HepG2 (cell line): Measurements from ENCODE around the gene ERMAP. TPM values are rescaled to one million over a fixed set of nuclear protein-coding genes. Genes with fewer than 3 reads are reported as not detected.

ENCODE experiments used
- ATAC-seq: fragments of 200-7000 bp; cut with Tn5 transposase; 3 replicates; pipeline ENCODE4 v1.9.1; 2020; ENCODE audit warnings: mild to moderate bottlenecking, moderate library complexity
- BruUV-seq: library from RNA; stranded (reverse); fragments of 400-500 nt; replicated peaks from 2 replicates; lab custom pipeline; 2021; lab: Mats Ljungman, UMichigan
- CTCF ChIA-PET: fragments of 300-600 bp; formaldehyde crosslinking; extraction: SDS; loops from one replicate; lab custom pipeline; 2021; ENCODE audit warnings: low total read pairs, inconsistent platforms, low intra/inter-chr PET ratio; lab: Yijun Ruan, JAX
- POLR2A ChIA-PET: fragments of 350-600 bp; sonication (Branson Sonifier 250); formaldehyde crosslinking; loops from one replicate; lab custom pipeline; 2020; ENCODE audit warnings: antibody characterized with exemption, inconsistent platforms; lab: Yijun Ruan, JAX
- DNase-seq: peaks from one replicate; pipeline ENCODE4 v3.0.0-alpha.2; 2015; ENCODE audit warnings: low spot score
- FAIRE-seq: peaks from 3 replicates; lab custom pipeline; 2011; peaks lifted over from hg19 to GRCh38; lab: Jason Lieb, UNC
- H2AFZ ChIP-seq: one replicate; pipeline ENCODE4 v1.6.1; 2011; ENCODE audit warnings: low read length, inconsistent platforms
- H3K27ac ChIP-seq: fragments of 300-600 bp; 3 replicates; pipeline ENCODE4 v1.8.0; 2011; ENCODE audit warnings: mixed run types, mild to moderate bottlenecking, mixed read lengths, low read length, inconsistent platforms; ENCODE audit not compliant: insufficient read depth; ENCODE audit errors: extremely low read length
- H3K27me3 ChIP-seq, 2 experiments: fragments of 200-600 bp in 1 of 2; 2 replicates in 1 of 2; 3 replicates in 1 of 2; pipeline versions ENCODE4 v1.6.0 to v1.8.0; 2011; ENCODE audit warnings: low read length in 2 of 2, mild to moderate bottlenecking in 2 of 2, moderate library complexity in 2 of 2, inconsistent platforms in 1 of 2; ENCODE audit not compliant: insufficient read depth in 2 of 2, control insufficient read depth in 1 of 2
- H3K36me3 ChIP-seq, 2 experiments: fragments of 200-600 bp in 1 of 2; replicated peaks in 1 of 2; 2 replicates in 1 of 2; 3 replicates in 1 of 2; pipeline versions ENCODE4 v1.5.1 to v1.8.0; 2011; ENCODE audit warnings: low read length in 2 of 2, inconsistent platforms in 1 of 2; ENCODE audit not compliant: insufficient read depth in 2 of 2, control insufficient read depth in 1 of 2
- H3K4me1 ChIP-seq: 2 replicates; pipeline ENCODE4 v1.5.1; 2012; ENCODE audit warnings: low read length, inconsistent platforms; ENCODE audit not compliant: insufficient read depth
- H3K4me2 ChIP-seq: 2 replicates; pipeline ENCODE4 v1.6.0; 2011; ENCODE audit warnings: low read depth, low read length, inconsistent platforms
- H3K4me3 ChIP-seq, 3 experiments: fragments of 200-600 bp in 1 of 3; sonication (generic), shearing (Covaris generic) in 1 of 3; replicated peaks in 1 of 3; 2 replicates each; pipeline ENCODE4 v1.5.1; 2011 to 2016; ENCODE audit warnings: low read length in 3 of 3, inconsistent platforms in 2 of 3, low read depth in 2 of 3, mild to moderate bottlenecking in 2 of 3, control low read depth in 1 of 3, mixed read lengths in 1 of 3; ENCODE audit not compliant: insufficient read depth in 1 of 3
- H3K79me2 ChIP-seq: one replicate; pipeline ENCODE4 v1.6.1; 2011; ENCODE audit warnings: low read length, inconsistent platforms; ENCODE audit not compliant: insufficient read depth
- H3K9ac ChIP-seq: 2 replicates; pipeline ENCODE4 v1.6.0; 2011; ENCODE audit warnings: mild to moderate bottlenecking, low read depth, low read length, inconsistent platforms; ENCODE audit not compliant: insufficient read depth
- H3K9me3 ChIP-seq: 2 replicates; pipeline ENCODE4 v1.5.1; 2012; ENCODE audit warnings: mild to moderate bottlenecking, low read length
- H4K20me1 ChIP-seq: 2 replicates; pipeline ENCODE4 v1.6.0; 2011; ENCODE audit warnings: inconsistent platforms, mild to moderate bottlenecking, low read length, moderate library complexity; ENCODE audit not compliant: insufficient read depth
- ETV5 ChIP-seq: IDR thresholded peaks from 2 replicates; pipeline ENCODE4 v1.6.1; 2018; ENCODE audit warnings: missing biosample characterization, missing genetic modification reagents, inconsistent platforms, borderline replicate concordance
- HNF4G ChIP-seq, 2 experiments: sonication (generic) in 1 of 2; formaldehyde crosslinking in 1 of 2; IDR thresholded peaks; 2 replicates each; pipeline versions ENCODE4 v1.4.0 to v1.6.1; 2011 to 2020; ENCODE audit warnings: borderline replicate concordance in 2 of 2, low read depth in 2 of 2, mild to moderate bottlenecking in 2 of 2, low read length in 1 of 2, missing genetic modification reagents in 1 of 2, moderate library complexity in 1 of 2
- KLF9 ChIP-seq: IDR thresholded peaks from 2 replicates; pipeline ENCODE4 v1.6.1; 2016; ENCODE audit warnings: low read depth
- KMT2A ChIP-seq: sonication (generic); formaldehyde crosslinking; IDR thresholded peaks from 2 replicates; pipeline ENCODE4 v1.4.0; 2020; ENCODE audit warnings: missing genetic modification reagents
- MAF1 ChIP-seq: sonication (generic); formaldehyde crosslinking; IDR thresholded peaks from 2 replicates; pipeline ENCODE4 v1.5.0; 2020; ENCODE audit warnings: missing genetic modification reagents, borderline replicate concordance
- MBNL3 ChIP-seq: fragments of 250-450 bp; sonication (Bioruptor Pico); conservative IDR thresholded peaks from 2 replicates; pipeline ENCODE4 v1.8.0; 2022; ENCODE audit warnings: mild to moderate bottlenecking, inconsistent platforms
- NKX3-1 ChIP-seq: sonication (generic); formaldehyde crosslinking; IDR thresholded peaks from 2 replicates; pipeline ENCODE4 v1.5.0; 2020; ENCODE audit warnings: missing genetic modification reagents
- SALL1 ChIP-seq: sonication (generic); formaldehyde crosslinking; IDR thresholded peaks from 2 replicates; pipeline ENCODE4 v1.8.0; 2022; ENCODE audit warnings: mild to moderate bottlenecking, missing genetic modification reagents
- SRF ChIP-seq: IDR thresholded peaks from 2 replicates; pipeline ENCODE4 v1.6.1; 2011; ENCODE audit warnings: mild to moderate bottlenecking, low read depth, low read length, moderate library complexity
- TEAD3 ChIP-seq: optimal IDR thresholded peaks from 2 replicates; pipeline ENCODE3; 2016; ENCODE audit warnings: borderline replicate concordance
- TP53 ChIP-seq: sonication (generic); formaldehyde crosslinking; conservative IDR thresholded peaks from 2 replicates; pipeline ENCODE4 v1.4.0; 2020; ENCODE audit warnings: missing genetic modification reagents
- ZKSCAN8 ChIP-seq: IDR thresholded peaks from 2 replicates; pipeline ENCODE4 v1.6.1; 2016; ENCODE audit warnings: borderline replicate concordance, missing genetic modification reagents, missing compliant biosample characterization
- ZNF160 ChIP-seq: sonication (generic); formaldehyde crosslinking; IDR thresholded peaks from 2 replicates; pipeline ENCODE4 v1.8.0; 2022; ENCODE audit warnings: mild to moderate bottlenecking, inconsistent platforms, missing genetic modification reagents
- ZNF44 ChIP-seq: sonication (generic); formaldehyde crosslinking; IDR thresholded peaks from 2 replicates; pipeline ENCODE4 v1.5.1; 2020; ENCODE audit warnings: mild to moderate bottlenecking, missing genetic modification reagents
- ZNF441 ChIP-seq: sonication (generic); formaldehyde crosslinking; IDR thresholded peaks from 2 replicates; pipeline ENCODE4 v1.7.0; 2021; ENCODE audit warnings: missing genetic modification reagents, borderline replicate concordance
- ZNF451 ChIP-seq: sonication (generic); formaldehyde crosslinking; IDR thresholded peaks from 2 replicates; pipeline ENCODE4 v1.5.0; 2020; ENCODE audit warnings: mild to moderate bottlenecking, missing genetic modification reagents
- ZNF496 ChIP-seq: sonication (generic); formaldehyde crosslinking; IDR thresholded peaks from 2 replicates; pipeline ENCODE4 v1.8.1; 2023; ENCODE audit warnings: mild to moderate bottlenecking, moderate library complexity, missing genetic modification reagents; ENCODE audit not compliant: insufficient replicate concordance
- ZNF543 ChIP-seq: sonication (generic); formaldehyde crosslinking; IDR thresholded peaks from 2 replicates; pipeline ENCODE4 v1.4.0; 2020; ENCODE audit warnings: mild to moderate bottlenecking, missing genetic modification reagents
- ZSCAN30 ChIP-seq: sonication (generic); formaldehyde crosslinking; IDR thresholded peaks from 2 replicates; pipeline ENCODE4 v1.5.0; 2020; ENCODE audit warnings: mild to moderate bottlenecking, missing genetic modification reagents
- WGBS: methylation state at CpG from one replicate; pipeline ENCODE4 v1.1.6; 2017; ENCODE audit warnings: low lambda C conversion rate; 5-methylcytosine and 5-hydroxymethylcytosine counted together
- in situ Hi-C: cut with HindIII; loops from 2 replicates; pipeline ENCODE4 v1.10.0; 2017; ENCODE audit warnings: low pct_unique_long_range_greater_than_20kb; ENCODE audit not compliant: extremely low pct_ligation_motif_present
- intact Hi-C: fragments of 100-400 bp; cut with micrococcal nuclease; formaldehyde crosslinking; loops from one replicate; pipeline ENCODE4 v1.10.0; 2022; ENCODE audit not compliant: unreplicated experiment
- polyA plus RNA-seq, 8 experiments: library from polyadenylated mRNA; depleted of rRNA in 3 of 8; stranded (reverse) in 7 of 8; unstranded in 1 of 8; fragments of >200 nt; fragmentation: Illumina TruSeq in 4 of 8; extraction: Trizol in 4 of 8; gene quantifications; 2 replicates each; pipeline versions ENCODE4 v1.2.1 to v1.2.3, GENCODE V29; 2011 to 2016; ENCODE audit warnings: low read depth in 4 of 8, missing spikeins in 1 of 8, mixed read lengths in 1 of 8; ENCODE audit not compliant: insufficient read depth in 1 of 8
- total RNA-seq, 5 experiments: library from RNA; depleted of rRNA; stranded (reverse); fragments of >200 nt; fragmentation: Illumina TruSeq; extraction: Trizol; gene quantifications; 2 replicates each; pipeline ENCODE4 v1.2.3, GENCODE V29; 2016; ENCODE audit warnings: low read depth in 1 of 5
- TF ChIP-seq, protein P1 (sequence below): sonication (generic); formaldehyde crosslinking; IDR thresholded peaks from 2 replicates; pipeline ENCODE4 v1.4.0; 2020; ENCODE audit warnings: missing genetic modification reagents
- TF ChIP-seq, protein P2 (sequence below): IDR thresholded peaks from 2 replicates; pipeline ENCODE4 v1.6.1; 2016; ENCODE audit warnings: low read depth, control low read depth
- TF ChIP-seq, protein P3 (sequence below): sonication (generic); formaldehyde crosslinking; IDR thresholded peaks from 2 replicates; pipeline ENCODE4 v1.8.0; 2023; ENCODE audit warnings: mild to moderate bottlenecking, missing genetic modification reagents
- TF ChIP-seq, protein P4 (sequence below): sonication (generic); formaldehyde crosslinking; IDR thresholded peaks from 2 replicates; pipeline ENCODE4 v1.8.1; 2023; ENCODE audit warnings: mild to moderate bottlenecking, missing genetic modification reagents, borderline replicate concordance

The ERMAP gene
- total and polyA plus RNA-seq, 2 of the 13 experiments (the other 11 are each of a cell fraction or from before 2014, with no cell fraction given), result 2.2 to 4.4 TPM

DNA sequence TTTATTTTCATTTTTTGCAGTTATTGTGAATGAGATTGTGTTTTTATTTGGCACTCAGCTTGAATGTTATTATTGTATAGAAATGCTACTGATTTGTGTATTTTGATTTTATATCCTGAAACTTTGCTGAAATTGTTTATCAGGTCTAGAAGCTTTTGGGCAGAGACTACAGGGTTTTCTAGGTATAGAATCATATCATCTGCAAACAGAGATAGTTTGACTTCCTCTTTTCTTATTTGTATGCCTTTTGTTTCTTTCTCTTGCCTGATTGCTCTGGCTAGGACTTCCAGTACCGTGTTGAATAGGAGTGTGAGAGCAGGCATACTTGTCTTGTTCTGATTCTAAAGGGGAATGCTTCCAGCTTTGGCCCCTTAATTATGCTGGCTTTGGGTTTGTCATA is 56.7 kb downstream of the ERMAP start:
- POLR2A ChIA-PET, result interaction anchor here (0.8 kb wide), 1 partner anchor 106 kb away, joined by 3 read pairs; the partner anchor contains the start of gene C1orf50
- BruUV-seq, result no TSS peak

DNA sequence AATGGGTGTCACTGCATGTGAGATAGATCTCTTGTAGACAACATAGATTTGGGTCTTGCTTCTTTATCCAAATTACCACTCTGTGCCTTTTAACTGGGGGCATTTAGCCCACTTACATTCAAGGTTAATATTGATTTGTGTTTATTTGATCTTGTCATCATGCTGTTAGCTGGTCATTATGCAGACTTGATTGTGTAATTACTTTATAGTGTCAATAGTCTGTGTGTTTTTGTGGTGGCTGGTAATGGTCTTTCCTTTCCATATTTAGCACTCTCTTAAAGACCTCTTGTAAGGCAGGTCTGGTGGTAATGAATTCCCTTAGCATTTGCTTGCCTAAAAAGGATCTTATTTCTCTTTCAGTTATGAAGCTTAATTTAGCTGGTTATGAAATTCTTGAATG is 59.1 kb downstream of the ERMAP start:
- Histone ChIP-seq H3K4me1 (no peaks in the 10 kb centered on the region), H3K36me3 (no peaks in the 10 kb centered on the region), H3K27ac (no peak overlapping the region), H3K4me3 (no peak overlapping the region), H3K27me3 (peaks cover 0 to 2% of the 10 kb centered on the region in 2 experiments; a peak in 1 of 5 replicates), H3K9ac (no peak overlapping the region), H3K9me3 (no peaks in the 10 kb centered on the region), H2AFZ (no peak overlapping the region), H4K20me1 (no peaks in the 10 kb centered on the region), H3K79me2 (no peaks in the 10 kb centered on the region), H3K4me2 (no peak overlapping the region)
- CTCF ChIA-PET, result no interaction called here
- intact Hi-C loops (no loop called here), in situ Hi-C loops (no loop called here)
- ATAC-seq, result no peak
- BruUV-seq, result no TSS peak
- no peak for FAIRE-seq
- no peak for DNase-seq
- POLR2A ChIA-PET, result no interaction called here
- no peak for TF ChIP-seq TP53 (CRISPR knock-in tag)
- no peak for TF ChIP-seq ZKSCAN8
- no peak for TF ChIP-seq ETV5 (CRISPR knock-in tag)
- TF ChIP-seq, protein P1, sequence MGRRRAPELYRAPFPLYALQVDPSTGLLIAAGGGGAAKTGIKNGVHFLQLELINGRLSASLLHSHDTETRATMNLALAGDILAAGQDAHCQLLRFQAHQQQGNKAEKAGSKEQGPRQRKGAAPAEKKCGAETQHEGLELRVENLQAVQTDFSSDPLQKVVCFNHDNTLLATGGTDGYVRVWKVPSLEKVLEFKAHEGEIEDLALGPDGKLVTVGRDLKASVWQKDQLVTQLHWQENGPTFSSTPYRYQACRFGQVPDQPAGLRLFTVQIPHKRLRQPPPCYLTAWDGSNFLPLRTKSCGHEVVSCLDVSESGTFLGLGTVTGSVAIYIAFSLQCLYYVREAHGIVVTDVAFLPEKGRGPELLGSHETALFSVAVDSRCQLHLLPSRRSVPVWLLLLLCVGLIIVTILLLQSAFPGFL (CRISPR knock-in tag), result no peak
- no peak for TF ChIP-seq KLF9 (CRISPR knock-in tag)
- no peak for TF ChIP-seq TEAD3 (CRISPR knock-in tag)
- no peak for TF ChIP-seq SRF
- no peak for TF ChIP-seq SALL1 (CRISPR knock-in tag)
- no peak for TF ChIP-seq HNF4G (IDR thresholded peaks at IDR 0.05; ENCODE audit: borderline replicate concordance, low read depth, low read length)
- no peak for TF ChIP-seq HNF4G (CRISPR knock-in tag; IDR thresholded peaks at IDR 0.05; ENCODE audit: borderline replicate concordance, low read depth)
- TF ChIP-seq, protein P2, sequence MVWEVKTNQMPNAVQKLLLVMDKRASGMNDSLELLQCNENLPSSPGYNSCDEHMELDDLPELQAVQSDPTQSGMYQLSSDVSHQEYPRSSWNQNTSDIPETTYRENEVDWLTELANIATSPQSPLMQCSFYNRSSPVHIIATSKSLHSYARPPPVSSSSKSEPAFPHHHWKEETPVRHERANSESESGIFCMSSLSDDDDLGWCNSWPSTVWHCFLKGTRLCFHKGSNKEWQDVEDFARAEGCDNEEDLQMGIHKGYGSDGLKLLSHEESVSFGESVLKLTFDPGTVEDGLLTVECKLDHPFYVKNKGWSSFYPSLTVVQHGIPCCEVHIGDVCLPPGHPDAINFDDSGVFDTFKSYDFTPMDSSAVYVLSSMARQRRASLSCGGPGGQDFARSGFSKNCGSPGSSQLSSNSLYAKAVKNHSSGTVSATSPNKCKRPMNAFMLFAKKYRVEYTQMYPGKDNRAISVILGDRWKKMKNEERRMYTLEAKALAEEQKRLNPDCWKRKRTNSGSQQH, result no peak
- TF ChIP-seq, protein P3, sequence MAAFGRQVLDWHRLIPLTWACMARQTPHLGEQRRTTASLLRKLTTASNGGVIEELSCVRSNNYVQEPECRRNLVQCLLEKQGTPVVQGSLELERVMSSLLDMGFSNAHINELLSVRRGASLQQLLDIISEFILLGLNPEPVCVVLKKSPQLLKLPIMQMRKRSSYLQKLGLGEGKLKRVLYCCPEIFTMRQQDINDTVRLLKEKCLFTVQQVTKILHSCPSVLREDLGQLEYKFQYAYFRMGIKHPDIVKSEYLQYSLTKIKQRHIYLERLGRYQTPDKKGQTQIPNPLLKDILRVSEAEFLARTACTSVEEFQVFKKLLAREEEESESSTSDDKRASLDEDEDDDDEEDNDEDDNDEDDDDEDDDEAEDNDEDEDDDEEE (CRISPR knock-in tag), result no peak
- TF ChIP-seq ZNF543 (CRISPR knock-in tag), result no peak
- no peak for TF ChIP-seq KMT2A (CRISPR knock-in tag)

More for the DNA sequence above, 56.7 kb downstream of the ERMAP start:
- DNase-seq, result no peak
- intact Hi-C loops, result no loop called here
- H3K9ac ChIP-seq, result no peak overlapping the region
- CTCF ChIA-PET, result no interaction called here
- 0 out of 5 replicates have a peak, but pooled peaks cover 0 to 4% of the 10 kb centered on the region in 2 experiments for H3K27me3 ChIP-seq
- H3K27ac ChIP-seq, result no peak overlapping the region
- H3K4me2 ChIP-seq, result no peak overlapping the region
- H4K20me1 ChIP-seq, result no peaks in the 10 kb centered on the region
- H3K36me3 ChIP-seq, result no peaks in the 10 kb centered on the region
- H3K4me3 ChIP-seq, result no peak overlapping the region
- no peaks in the 10 kb centered on the region for H3K79me2 ChIP-seq
- TF ChIP-seq ZNF496, result no peak
- no peak for TF ChIP-seq NKX3-1 (CRISPR knock-in tag)
- TF ChIP-seq ZNF441 (CRISPR knock-in tag), result no peak
- TF ChIP-seq ZNF44, result no peak
- no peak for TF ChIP-seq MAF1 (CRISPR knock-in tag)
- TF ChIP-seq MBNL3 (CRISPR knock-in tag), result no peak
- TF ChIP-seq, protein P4, sequence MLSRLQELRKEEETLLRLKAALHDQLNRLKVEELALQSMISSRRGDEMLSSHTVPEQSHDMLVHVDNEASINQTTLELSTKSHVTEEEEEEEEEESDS, result no peak
- no peak for TF ChIP-seq ZNF160
- no peak for TF ChIP-seq ZSCAN30
- TF ChIP-seq ZNF451 (CRISPR knock-in tag), result no peak
- TF ChIP-seq, all 625 proteins: peak for 0
- ATAC-seq (no peak), FAIRE-seq (no peak)
- H3K9me3 ChIP-seq, result no peaks in the 10 kb centered on the region
- no peaks in the 10 kb centered on the region for H3K4me1 ChIP-seq
- in situ Hi-C loops, result no loop called here
- no peak overlapping the region for H2AFZ ChIP-seq
- WGBS, result 4% methylated on average over 1 of the region's 1 CpG
